Measurements from ENCODE around the gene FCN1.

The FCN1 gene

DNA sequence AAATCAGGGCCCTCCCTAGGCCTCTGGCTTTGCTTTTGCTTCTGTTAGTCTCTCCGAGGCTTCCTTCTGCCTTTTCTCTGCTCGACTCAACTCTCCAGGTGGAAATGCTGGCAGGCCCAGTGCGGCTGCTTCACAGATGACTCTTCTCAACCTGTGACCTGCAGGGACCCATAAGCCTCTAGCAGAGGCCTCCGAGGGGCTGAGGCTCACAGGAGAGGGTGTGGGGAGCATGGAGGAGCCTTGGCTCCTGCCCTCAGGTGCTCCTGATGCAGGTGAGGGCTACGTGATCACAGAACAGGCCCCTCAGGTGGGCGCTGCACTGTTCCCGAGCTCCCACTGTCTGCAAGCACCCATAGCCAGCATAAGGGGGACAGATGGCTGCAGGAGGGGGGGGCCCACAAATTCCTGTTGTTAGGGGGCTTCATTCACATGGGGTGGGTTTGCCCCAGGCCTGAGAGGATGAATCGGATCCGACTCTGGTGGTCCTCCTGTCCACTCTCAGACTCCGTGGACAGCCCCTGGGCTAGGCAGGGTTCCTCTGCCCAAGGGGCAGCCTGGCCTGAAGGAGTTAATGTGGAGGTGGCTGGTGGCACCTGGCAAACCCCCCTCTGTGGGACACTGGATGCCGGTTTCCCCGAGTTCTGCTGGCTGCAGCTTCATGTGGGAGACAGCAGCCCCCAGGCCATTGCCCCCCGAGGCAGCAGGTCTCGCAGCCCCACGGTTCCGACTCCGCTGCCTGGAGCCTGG, 48.0 kb downstream of the FCN1 start:
- no peak for DNase-seq (ENCODE audit: extremely low read depth, low read depth)
- no peak overlapping the region for H3K4me3 ChIP-seq (replicated peaks; ENCODE audit: low read depth, low read length)
- TF ChIP-seq, protein P1, sequence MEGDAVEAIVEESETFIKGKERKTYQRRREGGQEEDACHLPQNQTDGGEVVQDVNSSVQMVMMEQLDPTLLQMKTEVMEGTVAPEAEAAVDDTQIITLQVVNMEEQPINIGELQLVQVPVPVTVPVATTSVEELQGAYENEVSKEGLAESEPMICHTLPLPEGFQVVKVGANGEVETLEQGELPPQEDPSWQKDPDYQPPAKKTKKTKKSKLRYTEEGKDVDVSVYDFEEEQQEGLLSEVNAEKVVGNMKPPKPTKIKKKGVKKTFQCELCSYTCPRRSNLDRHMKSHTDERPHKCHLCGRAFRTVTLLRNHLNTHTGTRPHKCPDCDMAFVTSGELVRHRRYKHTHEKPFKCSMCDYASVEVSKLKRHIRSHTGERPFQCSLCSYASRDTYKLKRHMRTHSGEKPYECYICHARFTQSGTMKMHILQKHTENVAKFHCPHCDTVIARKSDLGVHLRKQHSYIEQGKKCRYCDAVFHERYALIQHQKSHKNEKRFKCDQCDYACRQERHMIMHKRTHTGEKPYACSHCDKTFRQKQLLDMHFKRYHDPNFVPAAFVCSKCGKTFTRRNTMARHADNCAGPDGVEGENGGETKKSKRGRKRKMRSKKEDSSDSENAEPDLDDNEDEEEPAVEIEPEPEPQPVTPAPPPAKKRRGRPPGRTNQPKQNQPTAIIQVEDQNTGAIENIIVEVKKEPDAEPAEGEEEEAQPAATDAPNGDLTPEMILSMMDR (IDR thresholded peaks at IDR 0.05; ENCODE audit: low read depth, low read length, missing control alignments): no peak

GRCh38 chr9:134868751-134869553, 48.8 kb downstream of the FCN1 start:
- H3K4me3 ChIP-seq (replicated peaks; ENCODE audit: low read depth, low read length): no peak overlapping the region
- TF ChIP-seq, protein P1 (IDR thresholded peaks at IDR 0.05; ENCODE audit: low read depth, low read length, missing control alignments): no peak
- no peak for DNase-seq (ENCODE audit: extremely low read depth, low read depth)

DNA sequence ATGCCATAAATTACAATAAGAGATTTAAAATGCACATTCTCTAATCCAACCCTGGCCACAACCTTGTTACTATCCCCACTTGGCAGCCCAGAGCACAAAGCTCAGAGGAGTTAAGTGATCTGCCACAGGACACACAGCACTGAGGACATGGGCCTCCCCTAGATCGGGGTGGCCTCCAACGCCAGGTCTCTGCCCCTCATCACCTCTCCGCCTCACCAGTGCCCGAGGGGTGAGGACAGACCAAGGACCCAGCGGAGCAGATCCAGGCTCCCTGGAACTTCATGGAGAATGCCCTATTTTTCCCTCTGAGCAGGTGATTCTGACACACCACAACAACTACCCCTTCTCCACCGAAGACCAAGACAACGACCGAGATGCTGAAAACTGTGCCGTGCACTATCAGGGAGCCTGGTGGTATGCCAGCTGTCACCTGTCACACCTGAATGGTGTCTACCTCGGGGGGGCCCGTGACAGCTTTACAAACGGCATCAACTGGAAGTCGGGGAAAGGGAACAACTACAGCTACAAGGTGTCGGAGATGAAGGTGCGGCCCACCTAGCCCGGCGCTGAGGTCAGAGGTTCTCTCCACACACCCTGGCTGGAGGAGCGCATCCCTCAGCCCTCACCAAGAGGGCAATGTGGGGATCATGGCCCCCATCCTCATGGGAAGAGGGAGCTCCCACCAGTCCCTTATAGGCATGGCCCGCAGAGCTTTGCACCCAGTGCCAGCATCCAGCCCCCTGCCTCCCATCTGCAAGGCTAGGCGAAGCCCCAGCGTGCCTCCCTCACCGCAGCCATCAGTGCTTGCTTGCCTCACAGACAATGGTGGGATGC, 49.6 kb downstream of the FCN1 start:
- no peak for DNase-seq (ENCODE audit: extremely low read depth, low read depth)
- H3K4me3 ChIP-seq (replicated peaks; ENCODE audit: low read depth, low read length): no peak overlapping the region
- TF ChIP-seq, protein P1 (IDR thresholded peaks at IDR 0.05; ENCODE audit: low read depth, low read length, missing control alignments): no peak

GRCh38 chr9:134864821-134865190, 52.9 kb downstream of the FCN1 start:
- no peak for DNase-seq (ENCODE audit: extremely low read depth, low read depth)
- TF ChIP-seq, protein P1 (IDR thresholded peaks at IDR 0.05; ENCODE audit: low read depth, low read length, missing control alignments): no peak
- H3K4me3 ChIP-seq (replicated peaks; ENCODE audit: low read depth, low read length): no peak overlapping the region

- no peak for DNase-seq (ENCODE audit: extremely low read depth, low read depth)
- no peak overlapping the region for H3K4me3 ChIP-seq (replicated peaks; ENCODE audit: low read depth, low read length)
- TF ChIP-seq, protein P1 (IDR thresholded peaks at IDR 0.05; ENCODE audit: low read depth, low read length, missing control alignments): no peak
Observed at GRCh38 chr9:134863941-134864820, 53.5 kb downstream of the FCN1 start.

Measured in HFF-Myc (cell line).